ENCODE measurements around the gene FBXO24. TPM values are rescaled to one million over a fixed set of nuclear protein-coding genes. Genes with fewer than 3 reads are reported as not detected.

FBXO24 gene
- total and polyA plus RNA-seq, 7 experiments from 2014 or later, result 0.75 to 3.1 (median 2.0) TPM

DNA sequence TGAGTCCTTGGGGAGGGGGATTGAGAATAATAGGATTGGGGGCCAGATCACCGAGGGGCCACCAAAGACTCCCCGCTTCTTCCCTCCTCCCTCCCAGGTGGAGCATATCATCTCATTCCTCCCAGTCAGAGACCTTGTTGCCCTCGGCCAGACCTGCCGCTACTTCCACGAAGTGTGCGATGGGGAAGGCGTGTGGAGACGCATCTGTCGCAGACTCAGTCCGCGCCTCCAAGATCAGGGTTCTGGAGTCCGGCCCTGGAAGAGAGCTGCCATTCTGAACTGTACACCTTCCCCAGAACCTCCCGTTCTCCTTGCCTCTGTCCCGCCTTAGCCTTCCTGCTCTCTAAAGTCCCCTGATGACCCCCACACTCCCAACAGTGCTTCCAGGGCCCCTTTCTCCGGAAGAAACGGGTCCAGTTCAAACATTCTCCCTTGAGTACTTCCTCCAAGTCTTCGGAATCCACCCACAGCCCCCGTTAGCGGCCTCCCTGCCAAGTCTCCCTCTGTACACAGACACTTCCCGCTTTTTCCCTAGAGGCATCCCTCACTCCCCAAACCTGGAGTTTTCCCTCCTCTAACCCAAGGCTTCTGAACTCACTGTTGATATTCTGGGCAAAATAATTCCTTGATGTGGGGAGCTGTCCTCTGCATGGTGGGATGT is 4.1 kb downstream of the FBXO24 start:
- ChIA-PET POLR2A (interaction anchor here (1.3 to 9.8 kb wide), 3 partner anchors 12 to 27 kb away, joined by 5 to 173 read pairs (median 5); no protein-coding TSS in a partner anchor), CTCF (interaction anchor here (1.0 to 3.3 kb wide), 2 partner anchors 12 to 27 kb away, joined by 3 to 47 read pairs; partner anchors contain the start of gene PCOLCE)
- intact Hi-C loops (cut with micrococcal nuclease), result no loop called here

GRCh38 chr7:100591596-100591995 is 5.5 kb downstream of the FBXO24 start:
- CTCF ChIA-PET, result interaction anchor here (1.0 kb wide), 1 partner anchor 117 kb away, joined by 3 read pairs; no protein-coding TSS in a partner anchor
- Mint-ChIP-seq H3K4me3 (no peak overlapping the region), H3K27me3 (peaks cover 0 to 26% (median 4%) of the 10 kb centered on the region in 5 donors), H3K4me1 (peaks cover 4 to 12% (median 7%) of the 10 kb centered on the region in 7 donors), H3K27ac (no peak overlapping the region), H3K9me3 (no peaks in the 10 kb centered on the region), H3K36me3 (no peaks in the 10 kb centered on the region)
- Histone ChIP-seq H3K4me1 (ENCODE audit: control insufficient read depth in 2 of 2, insufficient read depth in 2 of 2, low read length in 2 of 2) (peaks cover 0 to 4% of the 10 kb centered on the region in 2 donors), H3K9me3 (ENCODE audit: control insufficient read depth in 2 of 3, low read length in 3 of 3) (no peaks in the 10 kb centered on the region), H3K36me3 (ENCODE audit: control insufficient read depth in 2 of 3, insufficient read depth in 3 of 3, low read length in 3 of 3) (no peaks in the 10 kb centered on the region), H3K27me3 (ENCODE audit: control insufficient read depth in 2 of 2, insufficient read depth in 2 of 2, low read length in 2 of 2) (no peaks in the 10 kb centered on the region), H3K27ac (ENCODE audit: low read depth, low read length) (no peak overlapping the region), H3K4me3 (ENCODE audit: low read length) (no peak overlapping the region)
- POLR2A ChIA-PET, result interaction anchor here (0.7 to 1.0 kb wide), 3 partner anchors 21 to 53 kb away, joined by 3 to 5 read pairs (median 3); partner anchors contain the start of genes AGFG2 and MOSPD3
- ATAC-seq (no peak), DNase-seq (no peak)
- intact Hi-C loops (cut with micrococcal nuclease), result no loop called here

More for the DNA sequence above, 4.1 kb downstream of the FBXO24 start:
- H3K27ac ChIP-seq (ENCODE audit: low read depth, low read length), result no peak overlapping the region
- no peak overlapping the region for H3K4me3 ChIP-seq (ENCODE audit: low read length)
- DNase-seq (no peak), ATAC-seq (no peak)
- peaks cover 3 to 15% (median 12%) of the 10 kb centered on the region in 7 donors for H3K4me1 Mint-ChIP-seq
- peaks cover 0 to 24% (median 4%) of the 10 kb centered on the region in 5 donors for H3K27me3 Mint-ChIP-seq
- no peaks in the 10 kb centered on the region for H3K36me3 Mint-ChIP-seq
- H3K9me3 ChIP-seq (ENCODE audit: control insufficient read depth in 2 of 3, low read length in 3 of 3), result no peaks in the 10 kb centered on the region
- H3K4me1 ChIP-seq (ENCODE audit: control insufficient read depth in 2 of 2, insufficient read depth in 2 of 2, low read length in 2 of 2), result peaks cover 0 to 4% of the 10 kb centered on the region in 2 donors
- H3K27ac Mint-ChIP-seq, result no peak overlapping the region
- H3K9me3 Mint-ChIP-seq, result no peaks in the 10 kb centered on the region
- H3K27me3 ChIP-seq (ENCODE audit: control insufficient read depth in 2 of 2, insufficient read depth in 2 of 2, low read length in 2 of 2), result no peaks in the 10 kb centered on the region
- H3K36me3 ChIP-seq (ENCODE audit: control insufficient read depth in 2 of 3, insufficient read depth in 3 of 3, low read length in 3 of 3), result peaks cover 0 to 6% (median 0%) of the 10 kb centered on the region in 3 experiments
- H3K4me3 Mint-ChIP-seq, result peak overlapping the region in 1 of 10 donors; percentile 34

- DNase-seq (no peak), ATAC-seq (no peak)
- Histone ChIP-seq H3K27me3 (ENCODE audit: control insufficient read depth in 2 of 2, insufficient read depth in 2 of 2, low read length in 2 of 2) (no peaks in the 10 kb centered on the region), H3K27ac (ENCODE audit: low read depth, low read length) (no peak overlapping the region), H3K4me1 (ENCODE audit: control insufficient read depth in 2 of 2, insufficient read depth in 2 of 2, low read length in 2 of 2) (no peaks in the 10 kb centered on the region), H3K9me3 (ENCODE audit: control insufficient read depth in 2 of 3, low read length in 3 of 3) (no peaks in the 10 kb centered on the region), H3K36me3 (ENCODE audit: control insufficient read depth in 2 of 3, insufficient read depth in 3 of 3, low read length in 3 of 3) (no peaks in the 10 kb centered on the region), H3K4me3 (ENCODE audit: low read length) (no peak overlapping the region)
- ChIA-PET CTCF (interaction anchor here (1.5 kb wide), 1 partner anchor 9 kb away, joined by 3 read pairs; the partner anchor contains the start of genes FBXO24 and LRCH4), POLR2A (interaction anchor here (1.1 to 3.9 kb wide), 3 partner anchors 9 to 11 kb away, joined by 3 to 20 read pairs (median 3); partner anchors contain the start of genes FBXO24 and LRCH4)
- peaks cover 0 to 2% (median 0%) of the 10 kb centered on the region in 11 donors for H3K9me3 Mint-ChIP-seq
- no peak overlapping the region for H3K4me3 Mint-ChIP-seq
- H3K4me1 Mint-ChIP-seq, result peaks cover 0 to 7% (median 4%) of the 10 kb centered on the region in 7 donors
- peak overlapping the region in 1 of 9 donors; percentile 67 for H3K27ac Mint-ChIP-seq
- intact Hi-C loops (cut with micrococcal nuclease), result no loop called here
- no peaks in the 10 kb centered on the region for H3K36me3 Mint-ChIP-seq
- peaks cover 0 to 11% (median 4%) of the 10 kb centered on the region in 5 donors for H3K27me3 Mint-ChIP-seq
These were observed 9.1 kb downstream of the FBXO24 start for GRCh38 chr7:100595188-100595587.

- Mint-ChIP-seq H3K27ac (peak overlapping the region in 2 of 9 donors; percentile 2 to 37), H3K27me3 (peaks cover 0 to 2% (median 0%) of the 10 kb centered on the region in 5 donors), H3K4me3 (no peak overlapping the region), H3K36me3 (no peaks in the 10 kb centered on the region), H3K9me3 (peaks cover 0 to 2% (median 0%) of the 10 kb centered on the region in 11 donors), H3K4me1 (peaks cover 0 to 12% (median 6%) of the 10 kb centered on the region in 7 donors)
- ATAC-seq (no peak), DNase-seq (no peak)
- no peaks in the 10 kb centered on the region for H3K9me3 ChIP-seq (ENCODE audit: control insufficient read depth in 2 of 3, low read length in 3 of 3)
- no peaks in the 10 kb centered on the region for H3K27me3 ChIP-seq (ENCODE audit: control insufficient read depth in 2 of 2, insufficient read depth in 2 of 2, low read length in 2 of 2)
- H3K4me3 ChIP-seq (ENCODE audit: low read length), result no peak overlapping the region
- ChIA-PET POLR2A (interaction anchor here (0.6 to 3.9 kb wide), 5 partner anchors 12 to 82 kb away, joined by 3 to 20 read pairs (median 3); partner anchors contain the start of genes FBXO24 and LRCH4), CTCF (no interaction called here)
- intact Hi-C loops (cut with micrococcal nuclease), result no loop called here
- H3K36me3 ChIP-seq (ENCODE audit: control insufficient read depth in 2 of 3, insufficient read depth in 3 of 3, low read length in 3 of 3), result no peaks in the 10 kb centered on the region
- H3K4me1 ChIP-seq (ENCODE audit: control insufficient read depth in 2 of 2, insufficient read depth in 2 of 2, low read length in 2 of 2), result peaks cover 0 to 1% of the 10 kb centered on the region in 2 donors
- no peak overlapping the region for H3K27ac ChIP-seq (ENCODE audit: low read depth, low read length)
These were observed 12.3 kb downstream of the FBXO24 start for GRCh38 chr7:100598425-100598824.

GRCh38 chr7:100599911-100600729 is 14.0 kb downstream of the FBXO24 start:
- Histone ChIP-seq H3K4me1 (ENCODE audit: control insufficient read depth in 2 of 2, insufficient read depth in 2 of 2, low read length in 2 of 2) (peaks cover 5 to 6% of the 10 kb centered on the region in 2 donors), H3K9me3 (ENCODE audit: control insufficient read depth in 2 of 3, low read length in 3 of 3) (no peaks in the 10 kb centered on the region), H3K36me3 (ENCODE audit: control insufficient read depth in 2 of 3, insufficient read depth in 3 of 3, low read length in 3 of 3) (no peaks in the 10 kb centered on the region), H3K27ac (ENCODE audit: low read depth, low read length) (no peak overlapping the region), H3K27me3 (ENCODE audit: control insufficient read depth in 2 of 2, insufficient read depth in 2 of 2, low read length in 2 of 2) (no peaks in the 10 kb centered on the region), H3K4me3 (ENCODE audit: low read length) (no peak overlapping the region)
- DNase-seq, result no peak
- no peak overlapping the region for H3K27ac Mint-ChIP-seq
- H3K9me3 Mint-ChIP-seq, result peaks cover 0 to 2% (median 0%) of the 10 kb centered on the region in 11 donors
- intact Hi-C loops (cut with micrococcal nuclease), result no loop called here
- peaks cover 6 to 22% (median 14%) of the 10 kb centered on the region in 7 donors for H3K4me1 Mint-ChIP-seq
- no peak for ATAC-seq
- H3K4me3 Mint-ChIP-seq, result no peak overlapping the region
- H3K27me3 Mint-ChIP-seq, result peaks cover 0 to 2% (median 0%) of the 10 kb centered on the region in 5 donors
- no peaks in the 10 kb centered on the region for H3K36me3 Mint-ChIP-seq
- CTCF ChIA-PET, result interaction anchor here (0.6 kb wide), 1 partner anchor 26 kb away, joined by 3 read pairs; no protein-coding TSS in a partner anchor
- POLR2A ChIA-PET, result interaction anchor here (1.6 kb wide), 1 partner anchor 14 kb away, joined by 5 read pairs; the partner anchor contains the start of genes FBXO24 and LRCH4

- no peak overlapping the region for H3K4me3 ChIP-seq (ENCODE audit: low read length)
- no peaks in the 10 kb centered on the region for H3K27me3 ChIP-seq (ENCODE audit: control insufficient read depth in 2 of 2, insufficient read depth in 2 of 2, low read length in 2 of 2)
- CTCF ChIA-PET, result interaction anchor here (0.6 kb wide), 1 partner anchor 25 kb away, joined by 3 read pairs; no protein-coding TSS in a partner anchor
- H3K9me3 ChIP-seq (ENCODE audit: control insufficient read depth in 2 of 3, low read length in 3 of 3), result no peaks in the 10 kb centered on the region
- H3K4me1 ChIP-seq (ENCODE audit: control insufficient read depth in 2 of 2, insufficient read depth in 2 of 2, low read length in 2 of 2), result peaks cover 6 to 10% of the 10 kb centered on the region in 2 donors
- H3K9me3 Mint-ChIP-seq, result peaks cover 0 to 2% (median 0%) of the 10 kb centered on the region in 11 donors
- intact Hi-C loops (cut with micrococcal nuclease), result no loop called here
- H3K27ac ChIP-seq (ENCODE audit: low read depth, low read length), result no peak overlapping the region
- H3K36me3 ChIP-seq (ENCODE audit: control insufficient read depth in 2 of 3, insufficient read depth in 3 of 3, low read length in 3 of 3), result no peaks in the 10 kb centered on the region
- no peak overlapping the region for H3K4me3 Mint-ChIP-seq
- DNase-seq (no peak), ATAC-seq (no peak)
- H3K4me1 Mint-ChIP-seq, result peaks cover 11 to 28% (median 17%) of the 10 kb centered on the region in 7 donors
- H3K27ac Mint-ChIP-seq, result no peak overlapping the region
- H3K27me3 Mint-ChIP-seq, result peaks cover 0 to 8% (median 0%) of the 10 kb centered on the region in 5 donors
- no peaks in the 10 kb centered on the region for H3K36me3 Mint-ChIP-seq
- POLR2A ChIA-PET, result no interaction called here
These were observed 14.6 kb downstream of the FBXO24 start for GRCh38 chr7:100600730-100601038.
